Mesodermal cell (in vitro differentiated cells): Measurements from ENCODE around the gene CARNS1.
A peak's percentile ranks its signal among the peaks of the same experiment; 100 is the strongest.
"Not testable (repeated sequence)": the region's sequence is repeated elsewhere in the genome, so short reads cannot be mapped to it uniquely, and the experiment has no call there.

ENCODE experiments used
- H3K27ac ChIP-seq: 2 replicates; pipeline ENCODE4 v1.7.0; 2013; ENCODE audit warnings: mild to moderate bottlenecking, low read depth, low read length, moderate library complexity; ENCODE audit not compliant: severe bottlenecking
- H3K36me3 ChIP-seq: 2 replicates; pipeline ENCODE4 v1.7.1; 2013; ENCODE audit warnings: mild to moderate bottlenecking, low read length, moderate library complexity; ENCODE audit not compliant: control insufficient read depth, insufficient read depth
- H3K4me1 ChIP-seq: one replicate; pipeline ENCODE4 v1.7.1; 2013; ENCODE audit warnings: mild to moderate bottlenecking, low read length; ENCODE audit not compliant: insufficient read depth, control insufficient read depth, poor library complexity, severe bottlenecking
- H3K4me3 ChIP-seq: 2 replicates; pipeline ENCODE4 v1.7.0; 2013; ENCODE audit warnings: low read length, control low read depth, mild to moderate bottlenecking; ENCODE audit not compliant: insufficient read depth, poor library complexity, severe bottlenecking; ENCODE audit errors: extremely low read depth
- H3K9me3 ChIP-seq: 2 replicates; pipeline ENCODE4 v1.7.1; 2013; ENCODE audit warnings: mild to moderate bottlenecking, low read length, moderate library complexity; ENCODE audit not compliant: control insufficient read depth
- WGBS, 2 experiments: methylation state at CpG; one replicate each; pipeline ENCODE4 v1.1.5; 2013; ENCODE audit warnings: missing lambda C conversion rate in 2 of 2; ENCODE audit not compliant: insufficient coverage in 2 of 2; 5-methylcytosine and 5-hydroxymethylcytosine counted together

The CARNS1 gene

DNA sequence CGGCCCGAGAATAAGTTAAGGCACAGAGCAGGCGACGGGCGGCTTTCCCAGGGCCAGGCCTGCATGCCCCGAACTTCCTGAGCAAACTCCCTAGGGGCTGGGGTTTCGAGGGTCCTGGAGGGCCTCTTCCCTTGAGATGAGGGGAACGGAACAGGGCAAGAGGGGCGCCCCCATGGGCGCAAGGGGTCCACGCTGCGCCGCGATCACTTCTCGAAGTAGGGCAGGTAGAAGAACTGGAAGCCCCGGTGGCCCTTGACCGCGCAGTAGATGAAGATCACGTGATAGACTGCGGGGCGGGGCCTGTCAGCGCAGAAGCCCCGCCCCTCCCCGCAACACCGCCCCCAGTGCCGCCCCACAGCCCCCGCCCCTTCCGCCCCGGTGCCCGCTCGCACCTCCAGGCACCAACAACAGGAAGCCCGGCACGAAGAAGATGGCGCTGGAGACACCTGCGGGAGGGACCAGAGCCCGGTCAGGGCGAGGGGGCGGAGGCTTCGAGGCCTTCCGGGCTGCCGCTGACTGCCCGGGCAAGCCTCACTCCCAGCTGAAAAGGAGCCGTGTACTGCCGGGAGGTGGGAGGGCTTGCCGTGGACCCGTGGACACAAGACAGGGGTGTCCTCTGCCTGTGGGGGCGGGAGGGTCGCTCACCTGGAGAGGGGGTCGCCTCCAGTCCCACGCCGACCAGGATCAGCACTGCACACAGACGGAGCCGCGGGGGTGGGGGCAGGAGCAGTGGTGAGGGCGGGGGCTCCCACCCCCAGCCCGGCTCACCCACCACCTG, 49.1 kb downstream of the CARNS1 start:
- 24 to 27% methylated on average over 35 to 38 of the region's 56 CpGs for WGBS, 2 experiments
- Histone ChIP-seq H3K4me1 (peaks cover 13% of the 10 kb centered on the region), H3K9me3 (no peaks in the 10 kb centered on the region), H3K36me3 (no peaks in the 10 kb centered on the region), H3K4me3 (peak overlapping the region; percentile 52), H3K27ac (peak overlapping the region; percentile 39)

DNA sequence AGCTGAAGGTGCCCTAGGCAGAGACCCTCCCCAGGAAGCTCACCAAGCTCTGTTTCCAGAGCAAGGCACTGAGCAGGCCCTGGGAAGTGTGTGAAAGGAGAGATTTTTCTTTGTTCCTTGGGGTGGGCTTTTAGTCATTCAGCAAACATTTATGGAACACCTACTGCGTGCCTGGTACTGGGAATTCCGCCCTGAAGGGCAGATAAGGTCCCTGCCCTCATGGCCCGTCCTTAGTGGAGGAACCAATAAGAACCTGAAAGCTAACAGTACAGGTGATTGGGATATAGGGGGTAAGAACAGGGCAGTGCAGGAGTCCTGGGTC, 49.7 kb downstream of the CARNS1 start:
- Histone ChIP-seq H3K4me1 (peaks cover 13% of the 10 kb centered on the region), H3K27ac (peak overlapping the region; percentile 39), H3K4me3 (peak overlapping the region; percentile 52), H3K36me3 (no peaks in the 10 kb centered on the region), H3K9me3 (no peaks in the 10 kb centered on the region)
- WGBS, 2 experiments: 73 to 89% methylated on average over 3 of the region's 3 CpGs

DNA sequence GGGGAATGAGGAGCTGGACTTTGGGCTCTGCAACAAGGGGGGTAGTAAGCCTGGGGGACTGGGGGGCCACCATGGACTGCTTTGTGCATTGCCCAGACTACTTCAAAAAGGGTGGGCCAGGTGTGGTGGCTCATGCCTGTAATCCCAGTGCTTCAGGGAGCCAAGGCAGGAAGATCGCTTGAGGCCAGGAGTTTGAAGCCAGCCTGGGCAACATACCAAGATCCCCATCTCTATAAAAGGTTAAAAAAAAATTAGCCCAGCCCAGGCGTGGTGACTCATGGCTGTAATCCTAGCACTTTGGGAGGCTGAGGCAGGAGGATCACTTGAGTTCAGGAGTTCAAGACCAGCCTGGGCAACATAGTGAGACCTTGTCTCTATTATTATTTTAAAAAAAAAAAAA, 50.1 kb downstream of the CARNS1 start:
- WGBS, 2 experiments: 93% methylated on average over 2 of the region's 2 CpGs; no CpG with 5 or more reads in 1 of the 2 experiments
- H3K9me3 ChIP-seq, H3K27ac ChIP-seq, H3K36me3 ChIP-seq, H3K4me3 ChIP-seq: not testable (repeated sequence)
- peaks cover 13% of the 10 kb centered on the region for H3K4me1 ChIP-seq

DNA sequence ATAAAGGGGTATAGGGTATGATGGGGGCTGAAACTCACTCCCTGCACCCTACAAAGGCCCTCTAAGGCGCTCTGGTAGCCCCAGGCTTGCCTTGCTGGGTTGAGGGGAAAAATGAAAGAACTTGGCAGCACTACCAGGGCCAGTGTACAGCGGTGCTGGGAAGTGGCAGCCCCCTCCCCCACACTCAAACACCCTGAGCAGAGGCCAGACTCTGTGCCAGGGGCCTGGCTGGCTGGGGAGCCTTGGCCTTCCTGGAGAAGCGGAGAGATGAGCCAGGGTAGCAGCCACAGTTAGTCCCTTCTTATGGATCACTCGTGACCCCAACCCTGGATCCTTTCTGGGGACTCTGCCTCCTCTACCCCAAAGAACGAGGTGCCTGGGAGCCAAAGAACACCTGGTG, 50.9 kb downstream of the CARNS1 start:
- Histone ChIP-seq H3K4me3 (no peak overlapping the region), H3K27ac (no peak overlapping the region)
- WGBS, 2 experiments: 80 to 92% methylated on average over 1 to 2 of the region's 5 CpGs

DNA sequence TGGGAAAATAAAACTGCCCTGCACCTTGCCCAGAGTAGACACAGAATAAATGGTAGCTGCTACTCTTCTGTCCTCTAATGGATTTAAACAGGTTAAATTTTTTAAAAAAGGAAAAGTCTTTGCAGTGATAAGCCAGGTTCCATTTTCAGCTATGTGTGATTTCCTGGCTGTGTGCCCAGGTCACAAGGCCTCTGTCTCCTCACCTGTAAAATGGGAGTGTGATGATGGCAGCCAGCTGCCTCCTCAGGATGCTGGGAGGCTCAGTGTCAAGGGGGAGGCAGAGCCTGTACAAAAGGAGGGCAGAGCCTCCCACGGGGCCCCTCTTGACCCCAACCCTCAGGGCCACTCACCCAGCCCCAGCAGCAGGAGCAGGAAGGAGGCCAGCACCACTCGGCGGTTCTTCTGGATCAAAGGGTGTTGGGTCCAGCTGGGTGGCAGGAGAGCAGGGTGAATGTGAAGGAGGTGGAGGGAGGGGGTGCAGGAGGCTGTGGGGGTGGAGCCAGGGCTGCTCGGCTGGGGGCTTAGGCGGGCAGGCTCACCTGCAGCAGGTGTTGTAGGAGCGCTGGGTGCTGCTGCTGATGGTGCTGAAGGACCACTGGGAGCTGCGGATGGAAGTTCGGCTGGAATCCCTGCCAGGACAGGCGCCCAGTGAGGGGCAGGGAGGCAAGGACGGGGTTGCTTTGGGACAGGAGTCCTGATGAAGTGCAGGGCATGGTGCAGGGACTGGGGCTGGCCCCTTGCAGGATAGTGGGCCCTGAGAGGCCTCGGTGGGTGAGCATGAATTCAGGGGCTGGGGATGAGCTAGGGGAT, 51.7 kb downstream of the CARNS1 start:
- H3K36me3 ChIP-seq: no peaks in the 10 kb centered on the region
- H3K4me3 ChIP-seq: no peak overlapping the region
- WGBS, 2 experiments: 88 to 91% methylated on average over 6 to 10 of the region's 11 CpGs
- no peaks in the 10 kb centered on the region for H3K9me3 ChIP-seq
- peaks cover 13% of the 10 kb centered on the region for H3K4me1 ChIP-seq
- no peak overlapping the region for H3K27ac ChIP-seq

More for the DNA sequence above, 50.9 kb downstream of the CARNS1 start:
- Histone ChIP-seq H3K9me3 (no peaks in the 10 kb centered on the region), H3K4me1 (peaks cover 13% of the 10 kb centered on the region), H3K36me3 (no peaks in the 10 kb centered on the region)

DNA sequence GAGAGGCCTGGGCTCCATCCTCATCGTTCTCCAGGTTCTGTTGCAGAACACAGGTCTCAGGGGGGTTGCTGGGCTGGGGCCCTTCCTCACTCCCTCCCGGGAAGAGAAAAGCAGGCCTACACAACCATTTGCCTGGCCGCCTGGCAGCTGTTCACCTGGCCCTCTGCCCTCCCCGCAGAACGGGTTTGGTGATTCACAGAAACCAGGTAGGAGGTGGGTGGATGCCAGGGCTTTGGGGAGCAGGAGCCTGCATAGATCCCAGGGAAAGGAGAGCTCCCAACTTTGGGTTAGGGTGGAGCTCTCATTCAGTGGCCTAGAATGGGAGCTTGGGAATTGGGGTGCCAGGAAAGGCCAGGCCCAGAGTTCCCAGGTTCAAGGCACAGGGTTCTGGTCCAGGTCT, 52.6 kb downstream of the CARNS1 start:
- H3K27ac ChIP-seq: no peak overlapping the region
- no peaks in the 10 kb centered on the region for H3K36me3 ChIP-seq
- no peaks in the 10 kb centered on the region for H3K9me3 ChIP-seq
- WGBS, 2 experiments: 79 to 81% methylated on average over 5 of the region's 5 CpGs
- H3K4me1 ChIP-seq: peaks cover 13% of the 10 kb centered on the region
- peak overlapping the region; percentile 85 for H3K4me3 ChIP-seq

DNA sequence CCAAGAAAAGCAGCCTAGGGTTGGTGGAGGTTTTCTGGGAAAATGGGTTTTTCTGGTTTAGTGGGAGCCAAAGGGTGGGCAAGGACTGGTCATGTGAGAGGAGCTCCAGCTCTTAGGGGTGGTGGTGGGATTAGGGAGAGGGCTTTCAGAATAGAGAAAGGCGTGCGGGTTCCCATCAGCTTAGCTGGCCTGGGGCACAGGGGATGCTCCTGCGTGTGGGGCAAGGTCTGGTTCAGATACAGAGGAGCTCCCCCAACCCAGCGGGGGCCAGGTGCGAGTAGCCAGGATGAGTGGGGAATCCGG, 52.9 kb downstream of the CARNS1 start:
- Histone ChIP-seq H3K4me3 (peak overlapping the region; percentile 85), H3K36me3 (no peaks in the 10 kb centered on the region), H3K27ac (no peak overlapping the region), H3K9me3 (no peaks in the 10 kb centered on the region), H3K4me1 (peaks cover 13% of the 10 kb centered on the region)
- WGBS, 2 experiments: 10 to 28% methylated on average over 4 to 6 of the region's 6 CpGs

DNA sequence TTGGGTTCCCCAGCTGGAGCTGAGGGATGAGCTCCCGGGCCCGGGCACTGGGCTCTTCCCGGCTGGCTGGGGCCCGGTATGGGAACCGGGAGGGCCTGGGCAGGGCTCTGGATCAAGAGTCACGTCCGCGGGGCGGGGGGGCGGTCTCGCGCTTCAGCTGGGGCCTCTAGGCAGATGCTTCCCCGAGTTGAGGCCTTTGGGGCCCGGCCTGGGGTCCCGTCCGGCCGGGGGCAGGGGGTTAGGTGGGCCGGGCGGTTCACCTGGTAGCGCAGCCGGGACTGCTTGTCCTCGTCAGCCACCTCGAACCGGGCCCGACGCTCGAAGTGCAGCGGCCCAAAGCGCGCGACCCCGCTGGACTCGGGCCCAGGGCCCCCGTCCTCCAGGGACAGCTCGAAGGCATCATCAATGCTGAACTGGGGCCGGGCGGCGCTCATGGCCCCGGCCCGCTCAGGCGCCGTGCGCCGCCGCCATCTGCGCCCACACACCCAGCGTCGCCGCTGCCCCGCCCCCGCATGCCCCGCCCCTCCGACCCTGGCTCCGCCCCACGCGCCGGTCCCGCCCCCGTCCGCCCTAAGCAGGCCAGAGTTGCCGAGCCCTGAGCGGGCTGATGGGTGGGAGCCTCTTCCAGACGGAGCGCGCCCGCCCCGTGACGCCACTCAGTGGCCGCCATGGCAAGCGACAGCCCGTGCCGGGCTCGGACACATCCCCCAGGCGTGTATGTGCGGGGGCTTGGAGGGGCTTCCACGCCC, 53.5 kb downstream of the CARNS1 start, which contains the start of gene TMEM134:
TSS of gene TMEM134 (minus strand) at position 493 of the 749 bp plus-strand sequence. CDS start at position 434, 59 bp downstream.
- Histone ChIP-seq H3K4me3 (peak within 1 kb of the TSS; percentile 85), H3K9me3 (no peaks in the 10 kb centered on the region), H3K36me3 (no peaks in the 10 kb centered on the region), H3K27ac (peak within 1 kb of the TSS; percentile 45), H3K4me1 (peaks cover 10% of the 10 kb centered on the region)
- 0 to 1% methylated on average over 45 to 56 of the region's 76 CpGs for WGBS, 2 experiments

DNA sequence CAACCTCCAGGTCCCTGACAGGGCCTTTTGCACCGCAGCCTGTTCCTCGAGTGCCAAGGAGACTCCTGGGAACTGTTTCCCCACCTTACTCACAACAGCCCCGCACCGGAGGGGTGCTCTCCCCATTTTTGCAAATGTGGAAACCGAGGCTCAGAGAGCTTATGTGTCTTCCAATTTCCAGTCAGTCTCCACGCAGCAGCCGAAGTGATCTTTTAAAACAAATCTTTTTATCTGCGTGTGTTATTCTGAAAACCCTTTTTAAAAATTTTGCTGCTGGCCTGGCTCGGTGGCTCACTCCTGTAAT, 54.0 kb downstream of the CARNS1 start:
- no peaks in the 10 kb centered on the region for H3K36me3 ChIP-seq
- H3K4me1 ChIP-seq: peaks cover 9% of the 10 kb centered on the region
- 46 to 52% methylated on average over 9 of the region's 9 CpGs for WGBS, 2 experiments
- H3K27ac ChIP-seq: peak overlapping the region; percentile 45
- H3K9me3 ChIP-seq: no peaks in the 10 kb centered on the region
- H3K4me3 ChIP-seq: peak overlapping the region; percentile 85

DNA sequence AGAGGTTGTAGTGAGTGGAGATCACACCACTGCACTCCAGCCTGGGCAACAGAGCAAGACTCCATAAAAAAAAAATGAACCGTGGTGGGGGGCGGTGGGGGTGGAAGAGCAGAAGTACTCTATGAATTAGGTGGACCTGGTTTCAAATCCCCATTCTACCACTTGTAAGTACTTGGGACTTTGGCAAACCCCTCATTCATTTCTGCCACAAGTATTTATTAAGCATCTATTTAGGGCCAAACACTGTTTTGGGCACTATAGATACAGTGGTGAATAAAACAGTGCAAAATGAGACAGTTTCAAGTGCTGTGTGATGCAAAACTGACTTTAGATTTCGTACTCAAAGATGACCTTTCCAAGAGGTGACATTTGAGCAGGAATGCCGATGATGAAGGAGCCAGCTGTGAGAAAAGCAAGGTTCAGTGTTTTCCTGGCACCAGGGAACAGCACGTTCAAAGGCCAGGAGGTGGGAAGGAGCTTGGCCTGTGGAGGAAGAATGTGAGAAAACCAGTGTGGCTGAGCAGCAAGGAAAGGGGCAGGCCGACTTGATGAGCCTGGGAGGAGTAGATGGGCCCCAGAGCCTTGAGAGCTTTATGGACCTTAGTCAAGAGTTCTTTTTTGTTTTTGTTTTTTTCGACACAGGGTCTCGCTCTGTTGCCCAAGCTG, 55.0 kb downstream of the CARNS1 start:
- Histone ChIP-seq H3K36me3 (no peaks in the 10 kb centered on the region), H3K9me3 (no peaks in the 10 kb centered on the region), H3K4me1 (peaks cover 6% of the 10 kb centered on the region), H3K4me3 (no peak overlapping the region), H3K27ac (no peak overlapping the region)
- 80 to 90% methylated on average over 5 to 8 of the region's 8 CpGs for WGBS, 2 experiments
